GM12872 (cell line): ENCODE data around the gene ARG2.

Experiments
- CTCF ChIP-seq: IDR thresholded peaks from 3 replicates; pipeline ENCODE4 v1.5.1; 2011; ENCODE audit warnings: low read depth, mild to moderate bottlenecking, low read length, moderate library complexity; ENCODE audit not compliant: insufficient read depth

ARG2 gene

GRCh38 chr14:67580336-67581171 lies 39.2 kb upstream of the ARG2 start:
- no peak for TF ChIP-seq CTCF

GRCh38 chr14:67581643-67582042 lies 38.1 kb upstream of the ARG2 start:
- TF ChIP-seq CTCF, result no peak

GRCh38 chr14:67582061-67582460 lies 37.7 kb upstream of the ARG2 start:
- TF ChIP-seq CTCF, result no peak

GRCh38 chr14:67583711-67584644 lies 35.7 kb upstream of the ARG2 start:
- peak; percentile 79 for TF ChIP-seq CTCF

GRCh38 chr14:67584978-67585377 lies 34.7 kb upstream of the ARG2 start:
- no peak for TF ChIP-seq CTCF

GRCh38 chr14:67586369-67586768 lies 33.4 kb upstream of the ARG2 start:
- no peak for TF ChIP-seq CTCF

GRCh38 chr14:67589204-67589770 lies 30.4 kb upstream of the ARG2 start:
- no peak for TF ChIP-seq CTCF
